Islet of Langerhans (tissue), 1 donor: ENCODE measurements around the gene ZCCHC17.

Source experiments
- FAIRE-seq: peaks from one replicate; lab custom pipeline; 2011; peaks lifted over from hg19 to GRCh38; lab: Jason Lieb, UNC

ZCCHC17 gene

GRCh38 chr1:31306278-31306677, 9.4 kb downstream of the ZCCHC17 start:
- FAIRE-seq: no peak

- no peak for FAIRE-seq
Measured at GRCh38 chr1:31308036-31308435, 11.2 kb downstream of the ZCCHC17 start.

GRCh38 chr1:31310198-31310597, 13.4 kb downstream of the ZCCHC17 start:
- no peak for FAIRE-seq

- FAIRE-seq: no peak
Measured at GRCh38 chr1:31315902-31316301, 19.1 kb downstream of the ZCCHC17 start.

- no peak for FAIRE-seq
Measured at GRCh38 chr1:31318146-31318545, 21.3 kb downstream of the ZCCHC17 start.

- no peak for FAIRE-seq
Measured at GRCh38 chr1:31324093-31324492, 27.3 kb downstream of the ZCCHC17 start.

GRCh38 chr1:31324992-31325391, 28.2 kb downstream of the ZCCHC17 start:
- FAIRE-seq: no peak

- no peak for FAIRE-seq
Measured at GRCh38 chr1:31326461-31326860, 29.6 kb downstream of the ZCCHC17 start.

GRCh38 chr1:31327381-31327780, 30.5 kb downstream of the ZCCHC17 start:
- no peak for FAIRE-seq

GRCh38 chr1:31335007-31335406, 38.2 kb downstream of the ZCCHC17 start:
- FAIRE-seq: peak; percentile 94

GRCh38 chr1:31336687-31337467, 40.0 kb downstream of the ZCCHC17 start:
- FAIRE-seq: no peak

- FAIRE-seq: no peak
Measured at GRCh38 chr1:31344503-31344902, 47.7 kb downstream of the ZCCHC17 start.

- FAIRE-seq: no peak
Measured at GRCh38 chr1:31345635-31346034, 48.8 kb downstream of the ZCCHC17 start.

GRCh38 chr1:31346785-31347184, 50.0 kb downstream of the ZCCHC17 start:
- no peak for FAIRE-seq

- FAIRE-seq: no peak
Measured at GRCh38 chr1:31348449-31348848, 51.6 kb downstream of the ZCCHC17 start.

GRCh38 chr1:31354283-31354682, 57.5 kb downstream of the ZCCHC17 start:
- FAIRE-seq: no peak

GRCh38 chr1:31356427-31356826, 59.6 kb downstream of the ZCCHC17 start:
- no peak for FAIRE-seq

- no peak for FAIRE-seq
Measured at GRCh38 chr1:31361607-31362006, 64.8 kb downstream of the ZCCHC17 start.

- no peak for FAIRE-seq
Measured at GRCh38 chr1:31362032-31362431, 65.2 kb downstream of the ZCCHC17 start.

GRCh38 chr1:31364561-31365250, 67.9 kb downstream of the ZCCHC17 start:
- FAIRE-seq: no peak

GRCh38 chr1:31366796-31367195, 70.0 kb downstream of the ZCCHC17 start:
- no peak for FAIRE-seq

- FAIRE-seq: no peak
Measured at GRCh38 chr1:31368611-31369107, 71.8 kb downstream of the ZCCHC17 start.

- FAIRE-seq: no peak
Measured at GRCh38 chr1:31370021-31370420, 73.2 kb downstream of the ZCCHC17 start.

GRCh38 chr1:31370565-31370964, 73.7 kb downstream of the ZCCHC17 start:
- no peak for FAIRE-seq
